Body of pancreas (tissue), 4 donors: ENCODE results near the gene RGS21.

Experiments used
- CTCF ChIP-seq, 7 experiments: fragments of 450-650 bp in 4 of 7; fragments of 200-600 bp in 3 of 7; sonication (generic) in 3 of 7; IDR thresholded peaks; one replicate each; pipeline ENCODE4 v1.5.1; 2016 to 2019; ENCODE audit warnings: antibody characterized with exemption in 7 of 7
- POLR2A ChIP-seq, 3 donors: fragments of 450-650 bp; IDR thresholded peaks; one replicate each; pipeline ENCODE4 v1.6.1; 2016; ENCODE audit warnings: antibody characterized with exemption in 3 of 3, mild to moderate bottlenecking in 2 of 3

- no peak for TF ChIP-seq CTCF (IDR thresholded peaks at IDR 0.05)
- no peak for TF ChIP-seq POLR2A (IDR thresholded peaks at IDR 0.05)
Measured at GRCh38 chr1:192395211-192395610, 78.4 kb downstream of the RGS21 start.
